GM19467 (cell line): ENCODE measurements around the gene HOXC5.
"Not testable (repeated sequence)": the region's sequence is repeated elsewhere in the genome, so short reads cannot be mapped to it uniquely, and the experiment has no call there.

Experiments used
- ATAC-seq: cut with Tn5 transposase; IDR thresholded peaks from one replicate; pipeline ENCODE4 v1.9.1; 2021; ENCODE audit warnings: mild to moderate bottlenecking, moderate library complexity; ENCODE audit not compliant: unreplicated experiment

HOXC5 gene

DNA sequence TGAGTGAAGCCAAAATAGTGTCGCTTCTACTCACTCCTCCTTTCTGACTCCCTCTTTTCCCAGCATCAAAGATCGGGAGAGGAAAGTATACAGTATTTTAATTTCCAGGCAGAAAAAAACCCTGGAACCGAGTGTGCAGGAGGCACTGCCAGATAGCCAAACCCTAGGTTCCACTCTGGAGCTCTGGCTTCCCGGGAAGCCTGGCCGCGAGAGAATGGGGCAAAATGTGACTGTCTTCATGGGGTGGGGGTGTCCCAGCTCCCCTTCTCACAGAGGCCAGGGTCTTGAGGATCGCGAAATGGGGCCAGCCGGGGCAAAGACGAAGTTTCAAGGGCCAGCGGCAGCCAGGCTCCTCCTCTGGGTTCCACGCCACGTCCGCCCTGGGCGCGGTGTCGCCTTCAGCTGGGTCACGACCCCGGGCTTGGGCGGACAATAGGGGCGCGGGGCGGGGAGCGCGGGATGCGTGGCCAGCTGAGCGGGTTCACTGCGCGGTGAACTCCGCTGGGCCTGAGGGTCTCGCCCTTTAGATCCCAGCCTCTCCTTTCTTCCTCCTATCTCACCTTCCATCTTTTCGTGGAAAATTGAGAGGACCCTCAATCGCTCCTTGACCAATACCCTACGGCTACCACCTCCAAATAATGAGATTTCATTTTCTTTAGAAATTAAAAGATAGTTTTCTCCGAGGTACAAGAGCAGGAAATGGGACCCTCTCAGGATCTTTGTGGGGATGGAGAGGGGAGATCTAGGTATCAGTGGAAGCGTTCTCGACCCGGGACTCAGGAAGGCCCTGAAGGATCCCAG, 27.5 kb downstream of the HOXC5 start:
- no peak for ATAC-seq

DNA sequence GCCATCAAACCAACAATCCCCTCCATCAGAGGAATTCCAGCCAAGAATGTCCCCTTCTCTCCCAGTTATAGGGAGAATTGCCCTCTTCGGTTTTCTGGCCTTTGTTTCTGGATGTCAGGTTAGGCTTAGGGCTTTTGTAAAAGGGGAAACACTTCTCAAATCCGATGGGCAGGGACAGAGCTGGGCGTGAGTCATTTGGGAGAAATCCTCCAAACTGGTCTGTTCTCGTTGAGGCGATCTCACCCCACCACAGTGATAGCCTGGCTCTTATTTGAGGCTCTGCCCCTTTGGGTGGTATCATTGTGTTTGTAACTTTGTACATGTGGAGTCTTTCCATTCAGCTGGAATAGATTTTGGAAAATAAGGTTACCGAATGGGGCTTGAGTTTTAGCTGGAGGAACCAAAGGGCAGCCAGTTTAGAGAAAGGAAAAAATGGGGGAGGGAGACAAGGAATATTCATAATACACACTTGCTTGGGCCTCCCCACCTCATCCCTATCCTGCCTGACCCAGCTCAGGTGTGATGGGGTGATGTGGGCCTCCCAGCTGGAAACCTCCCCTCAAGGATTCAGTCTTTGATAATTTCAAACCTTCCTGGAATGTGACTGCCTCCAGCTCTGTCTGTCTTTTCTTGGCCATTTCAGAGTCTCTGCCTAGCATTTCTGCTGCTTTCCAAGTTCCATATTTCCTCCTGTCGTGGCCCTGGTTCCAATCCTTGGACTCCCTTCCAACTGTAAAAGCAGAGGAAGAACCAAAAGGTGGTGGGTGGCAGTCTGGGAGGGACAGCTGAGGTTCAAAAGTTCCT, 28.3 kb downstream of the HOXC5 start:
- no peak for ATAC-seq

DNA sequence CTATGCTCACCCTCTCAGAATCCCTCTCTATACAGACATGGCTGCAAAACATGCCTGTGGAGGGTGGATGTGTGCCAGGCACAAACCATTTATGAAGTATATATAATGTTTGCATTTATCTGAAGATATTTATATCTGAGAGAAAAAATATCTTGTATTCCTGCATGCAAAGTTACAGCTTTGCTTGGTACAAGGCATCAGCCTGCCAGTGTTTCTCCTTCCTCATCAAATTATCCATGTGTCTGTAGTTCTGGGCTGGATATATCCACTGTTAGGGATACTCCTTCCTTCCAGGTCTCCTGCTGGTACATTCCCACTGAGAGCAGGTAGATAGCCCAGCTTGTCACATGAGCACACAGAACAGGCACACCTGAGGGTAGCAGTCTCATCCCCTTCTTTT, 32.8 kb downstream of the HOXC5 start:
- ATAC-seq = no peak

DNA sequence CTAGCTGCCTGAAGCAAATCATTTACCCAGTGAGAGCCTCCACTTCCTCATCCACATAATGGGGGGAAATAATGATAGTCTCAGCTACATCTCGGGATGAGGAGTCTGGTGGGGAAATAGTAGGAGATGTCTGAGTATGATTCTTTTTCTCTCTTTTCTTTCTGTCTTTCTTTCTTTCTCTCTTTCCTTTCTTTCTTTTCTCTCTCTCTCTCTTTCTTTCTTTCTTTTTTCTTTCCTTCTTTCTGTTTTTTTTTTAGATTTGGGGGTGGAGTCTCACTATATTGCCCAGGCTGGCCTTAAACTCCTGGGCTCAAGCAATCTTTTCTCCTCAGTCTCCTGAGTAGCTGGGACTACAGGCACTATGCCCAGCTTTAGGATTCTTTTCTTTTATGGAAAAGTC, 33.6 kb downstream of the HOXC5 start:
- ATAC-seq = no peak

DNA sequence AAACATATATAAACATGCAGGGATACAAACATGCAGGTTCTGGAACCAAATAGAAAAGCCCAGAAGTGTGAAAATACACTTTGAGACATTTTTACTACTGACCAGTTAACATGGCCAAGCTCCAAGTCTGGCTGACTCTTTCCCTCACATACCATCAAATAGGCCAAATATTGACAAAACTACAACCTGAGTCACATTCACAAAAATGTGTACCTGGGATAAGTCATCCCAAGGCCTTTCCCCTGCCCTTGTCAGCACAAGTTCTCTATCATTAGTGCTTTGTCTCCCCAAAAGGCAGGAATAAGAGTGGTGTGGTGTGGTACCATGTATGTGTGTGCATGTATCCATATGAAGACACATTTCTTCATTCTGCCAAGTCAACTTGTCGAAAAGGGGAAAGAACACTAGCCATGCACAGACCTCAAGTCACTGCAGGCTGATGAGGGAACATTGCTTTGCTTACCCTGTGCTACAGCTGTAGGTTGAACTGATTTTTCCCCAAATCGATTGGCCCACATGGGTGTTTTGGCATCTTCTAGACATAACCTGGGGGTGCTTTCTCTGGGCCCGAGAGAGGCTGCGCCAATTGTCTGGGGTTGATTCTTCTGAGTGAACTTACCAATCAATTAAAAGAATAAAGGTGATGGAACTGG, 35.7 kb downstream of the HOXC5 start:
- no peak for ATAC-seq

DNA sequence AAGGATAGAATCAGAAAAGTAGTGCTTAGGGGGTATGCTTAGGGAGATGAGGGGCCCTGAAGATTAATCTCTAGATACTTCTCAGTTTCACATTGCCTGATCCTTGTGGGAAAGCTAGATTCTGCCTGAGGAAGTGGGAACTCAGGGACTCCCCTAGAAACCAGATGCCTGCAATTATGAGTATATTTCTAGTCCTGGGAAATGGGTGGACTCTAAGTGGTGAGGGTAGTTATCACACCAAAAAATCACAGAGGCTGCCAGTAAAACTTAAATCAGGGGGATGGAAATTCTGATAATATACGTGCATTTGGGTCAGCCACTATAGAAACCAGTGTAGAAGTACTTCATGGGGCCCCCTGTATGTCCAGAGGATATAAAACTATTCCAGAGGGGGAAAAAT, 39.1 kb downstream of the HOXC5 start:
- ATAC-seq = no peak

DNA sequence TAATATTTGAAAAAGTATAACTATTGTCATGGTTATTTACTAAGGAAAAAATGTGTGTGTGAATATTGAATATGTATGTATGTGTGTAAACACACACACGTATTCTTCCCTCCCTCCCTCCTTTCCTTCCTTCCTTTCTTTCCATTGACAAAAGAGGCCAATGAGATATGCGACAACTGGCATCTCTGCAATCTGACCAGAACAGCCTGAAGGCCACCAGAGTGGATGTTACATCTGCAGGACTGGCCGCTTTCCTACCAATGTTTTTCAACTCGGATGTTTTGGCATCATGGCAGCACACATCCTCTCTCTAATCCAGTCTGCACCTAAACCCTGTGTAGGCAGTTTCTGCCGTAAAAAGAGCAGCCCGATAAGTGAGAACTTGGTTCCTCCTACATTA, 41.5 kb downstream of the HOXC5 start:
- ATAC-seq = no peak

DNA sequence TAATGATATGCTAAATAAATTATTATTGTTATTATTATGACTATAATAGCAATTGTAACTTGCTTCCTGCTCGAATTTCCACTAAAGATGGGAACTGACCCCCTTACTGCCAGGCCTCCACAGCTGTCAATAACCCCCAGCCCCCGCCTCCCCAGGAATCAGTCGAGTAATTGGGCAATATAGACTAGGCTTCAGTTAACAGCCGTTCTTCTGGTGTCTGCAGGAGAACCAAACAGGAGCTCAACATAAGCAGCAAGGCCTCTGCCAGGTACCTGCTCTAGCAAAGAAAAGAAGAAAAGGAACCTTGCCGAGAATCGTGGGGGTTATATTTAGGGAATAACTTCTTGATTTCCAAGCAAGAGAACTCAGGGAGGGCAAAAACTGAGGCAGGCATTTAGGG, 42.6 kb downstream of the HOXC5 start:
- ATAC-seq = no peak

DNA sequence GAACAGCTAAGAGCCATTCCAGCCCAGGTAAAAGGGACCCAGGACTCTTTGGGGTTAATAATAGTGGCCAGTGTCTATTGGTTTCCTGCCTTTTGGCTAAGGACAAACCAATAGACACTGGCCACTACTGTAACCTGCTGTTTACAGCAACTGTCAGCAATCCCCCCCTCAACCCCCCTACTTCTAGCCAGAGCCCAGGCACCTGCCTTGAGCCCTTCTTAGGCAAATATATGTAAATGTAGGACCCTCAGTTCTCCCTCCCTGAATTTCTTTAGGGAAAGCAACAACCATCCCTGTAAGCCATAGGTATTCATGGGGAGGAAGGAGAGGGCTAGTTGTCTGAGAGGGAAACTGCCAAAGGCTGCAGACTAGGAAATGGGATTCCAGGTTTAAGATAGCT, 43.1 kb downstream of the HOXC5 start:
- ATAC-seq = no peak

DNA sequence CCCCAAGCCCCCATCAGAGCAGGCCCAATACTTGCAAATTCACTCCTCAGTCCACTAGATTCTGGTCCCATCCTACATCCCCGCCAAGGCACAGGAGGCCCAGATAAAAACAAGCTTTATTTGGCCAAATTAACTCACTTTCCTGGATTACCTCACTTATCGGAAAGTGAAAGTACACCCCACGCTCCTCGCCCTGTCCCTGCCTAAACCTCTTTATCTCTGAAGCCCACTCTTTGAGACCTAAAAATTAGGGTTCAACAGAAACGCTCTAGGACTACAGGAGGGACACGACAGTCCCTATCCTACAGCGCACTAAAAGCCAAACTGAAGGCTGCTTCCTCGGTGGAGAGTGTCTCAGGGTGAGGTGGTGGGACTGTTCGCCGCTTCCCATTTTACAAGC, 45.0 kb downstream of the HOXC5 start:
- not testable (repeated sequence) for ATAC-seq

DNA sequence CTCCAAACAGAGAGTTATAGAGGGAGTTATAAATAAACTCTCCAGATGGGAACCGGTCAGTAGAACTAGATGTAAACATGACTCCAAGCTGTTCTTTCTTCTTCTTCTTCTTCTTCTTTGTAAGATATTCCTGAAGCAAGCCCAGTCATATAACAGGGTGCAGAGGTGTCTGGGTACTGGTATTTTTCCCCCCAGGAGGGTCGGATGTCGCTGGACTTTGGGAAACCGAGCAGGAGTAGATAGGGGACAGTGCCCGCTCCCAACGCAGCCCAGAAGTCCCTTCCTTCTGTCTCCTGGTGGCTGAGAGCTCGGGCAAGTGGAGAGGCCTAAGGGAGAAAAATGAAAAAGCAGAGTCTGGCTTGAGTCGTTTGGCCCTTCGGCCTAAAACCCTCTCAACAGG, 46.3 kb downstream of the HOXC5 start:
- ATAC-seq = not testable (repeated sequence)

DNA sequence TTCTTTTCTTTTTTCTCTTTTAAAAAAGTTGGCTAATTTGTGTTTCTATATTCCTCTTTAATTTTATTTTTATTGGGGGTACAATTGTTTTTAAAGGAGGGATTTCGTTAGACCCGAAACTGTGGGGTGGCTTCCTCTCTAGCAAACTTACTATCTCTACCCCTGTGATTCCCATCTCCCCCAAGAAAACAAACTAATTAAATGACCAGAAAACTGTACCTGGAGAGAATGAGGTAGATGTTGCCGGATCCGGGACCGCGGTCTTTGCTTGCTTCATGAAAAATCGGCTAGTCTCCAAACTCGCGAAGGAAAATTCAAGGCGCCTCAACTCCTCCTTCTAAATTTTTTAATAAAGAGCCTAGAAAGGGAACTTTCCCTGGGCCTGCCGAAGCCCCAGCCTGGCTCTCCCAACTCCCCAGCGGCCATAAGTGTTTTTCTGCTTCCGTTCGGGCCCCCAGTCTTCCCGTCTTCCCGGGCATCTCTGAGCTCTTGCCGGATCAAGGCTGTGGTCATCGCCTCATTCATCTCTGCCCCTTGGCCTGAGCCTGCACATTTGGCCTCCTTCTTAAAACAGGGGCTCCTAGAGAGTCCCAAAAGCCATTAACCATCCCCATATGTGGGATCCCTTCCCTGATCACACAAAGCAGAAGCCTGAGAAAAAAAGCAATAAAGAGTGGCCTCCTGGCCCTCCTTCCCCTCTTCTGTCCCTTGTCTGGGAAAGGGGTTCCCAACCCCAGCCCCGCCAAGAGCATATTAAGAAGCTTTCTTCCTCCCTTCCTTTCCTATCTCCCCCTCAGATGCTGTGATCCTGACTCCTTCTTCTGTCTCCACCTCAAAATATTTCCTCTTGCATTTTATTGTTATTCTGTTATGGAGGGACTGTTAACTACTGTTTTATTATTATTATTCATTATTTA, 47.4 kb downstream of the HOXC5 start:
- not testable (repeated sequence) for ATAC-seq

DNA sequence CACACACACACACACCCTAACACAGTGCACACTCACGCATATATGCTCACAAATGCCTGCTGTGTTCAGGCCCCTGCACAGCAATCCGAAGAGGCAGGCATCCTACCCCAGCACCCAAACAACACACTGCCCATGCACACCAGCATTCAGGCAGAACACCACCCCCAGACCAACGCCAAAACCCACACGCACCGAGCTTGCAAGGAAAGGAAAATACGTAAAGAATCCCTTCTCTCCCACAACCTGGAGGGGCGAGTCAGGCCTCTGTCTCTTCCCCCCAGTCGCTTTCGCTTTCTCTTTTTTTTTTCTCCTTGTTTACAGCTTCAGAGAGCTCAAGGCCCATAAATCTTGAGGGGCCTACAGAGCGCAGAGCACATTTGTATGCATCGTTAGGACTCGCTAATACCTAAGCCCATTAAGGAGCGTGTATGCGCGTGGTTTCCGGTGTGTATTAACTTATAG, 48.2 kb downstream of the HOXC5 start:
- ATAC-seq = not testable (repeated sequence)

DNA sequence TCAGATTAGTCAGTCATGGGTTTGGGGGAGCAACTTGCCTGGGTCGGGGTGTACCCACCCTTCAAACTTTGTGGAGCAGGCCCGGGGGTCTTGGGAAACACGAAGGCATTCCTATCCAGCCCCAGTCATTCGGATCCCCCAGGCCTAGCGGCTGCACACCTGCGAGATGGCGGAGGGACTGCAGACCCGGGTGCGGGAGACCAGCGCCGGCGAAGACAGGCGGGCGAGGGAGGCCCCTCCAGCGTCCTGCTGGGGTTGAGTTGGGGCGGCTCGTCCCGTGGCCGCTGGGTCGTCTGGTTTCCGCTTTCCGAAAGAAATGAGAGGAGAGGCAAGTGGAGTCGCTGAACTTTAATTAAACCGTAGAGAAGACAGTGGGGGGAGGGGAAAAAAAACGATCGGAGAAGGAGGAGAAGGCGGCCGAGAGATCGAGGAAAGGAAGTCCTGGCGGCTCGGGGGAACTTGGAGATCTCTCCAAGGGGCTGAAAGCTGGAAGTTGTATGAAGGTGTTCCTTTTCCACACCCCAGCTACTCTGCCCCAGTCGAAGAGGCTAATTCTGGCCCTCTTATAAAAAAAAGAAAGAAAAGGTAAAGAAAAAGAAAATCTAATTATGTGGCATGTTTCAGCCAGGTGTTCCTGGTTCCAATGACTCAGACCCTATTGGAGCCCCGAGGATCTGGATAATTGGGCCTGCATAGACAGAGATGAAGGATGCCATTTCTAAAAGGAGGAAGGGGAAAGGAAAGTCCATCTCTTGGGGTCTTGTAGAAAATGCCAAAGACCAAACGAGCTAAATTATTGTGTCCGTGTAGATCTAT, 48.9 kb downstream of the HOXC5 start:
- not testable (repeated sequence) for ATAC-seq

DNA sequence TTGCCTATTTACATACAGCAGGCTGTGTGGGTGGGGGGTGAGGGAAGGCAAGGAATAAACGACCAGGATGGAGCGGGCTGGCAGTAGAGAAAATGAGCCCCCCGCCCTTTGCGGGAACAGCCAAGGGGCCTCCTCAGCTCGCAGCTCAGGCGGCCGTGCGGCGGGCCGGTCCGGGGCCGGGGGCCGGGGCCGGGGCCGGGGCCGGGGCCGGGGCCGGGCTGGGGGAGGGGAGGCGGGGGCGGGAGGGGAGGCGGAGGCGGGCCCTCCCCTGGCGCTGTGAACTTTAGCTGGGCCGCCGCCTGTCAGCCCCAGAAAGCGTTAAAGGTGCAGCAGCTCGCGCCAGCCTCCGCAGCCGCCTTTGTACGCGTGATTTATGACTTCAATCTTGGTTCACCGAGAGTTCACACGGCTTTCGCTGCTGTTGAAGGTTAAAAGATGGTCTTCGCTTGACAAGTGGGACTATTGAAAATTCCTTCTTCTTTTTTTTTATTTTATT, 49.6 kb downstream of the HOXC5 start:
- ATAC-seq = no peak
